ENCODE data around the gene NAA35. TPM values are rescaled to one million over a fixed set of nuclear protein-coding genes. Genes with fewer than 3 reads are reported as not detected.

NAA35 gene
- total and polyA plus RNA-seq, 2 donors (not counting 3 experiments of a cell fraction or from before 2014, with no cell fraction given) = 7.9 to 22.5 TPM

DNA sequence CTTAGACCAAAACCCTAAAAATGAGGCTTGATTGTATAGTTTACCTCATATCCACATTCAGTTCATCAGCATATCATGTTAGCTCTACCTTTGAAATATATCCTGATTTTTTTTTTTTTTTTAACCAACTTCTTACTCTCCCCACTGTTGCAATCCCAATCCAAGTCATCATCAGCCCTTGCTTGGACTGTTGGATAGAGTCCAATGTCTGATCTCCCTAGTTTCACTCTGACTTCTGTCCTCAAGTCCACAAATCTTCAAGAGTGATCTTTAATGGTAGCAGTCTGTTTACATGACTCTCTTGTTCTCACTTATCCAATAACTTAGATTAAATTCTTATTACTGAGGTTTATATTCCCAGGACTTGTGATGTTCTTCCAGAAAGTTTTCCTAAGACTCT is 30.8 kb downstream of the NAA35 start:
- no peaks in the 10 kb centered on the region for H3K27me3 ChIP-seq (ENCODE audit: control insufficient read depth in 2 of 2, insufficient read depth in 2 of 2, low read length in 2 of 2)
- DNase-seq (ENCODE audit: low read depth, low spot score) = no peak
- H3K4me1 ChIP-seq (ENCODE audit: control insufficient read depth, extremely low read depth, insufficient read depth, low read length) = no peaks in the 10 kb centered on the region
- dilution Hi-C loops (cut with MboI; ENCODE audit: extremely low pct_ligation_motif_present, low sequenced_read_pairs) (no loop called here), intact Hi-C loops (cut with micrococcal nuclease) (no loop called here)
- no peak overlapping the region for H3K4me3 ChIP-seq (replicated peaks in 1 of 3; ENCODE audit: insufficient read depth in 1 of 3, low read depth in 1 of 3, low read length in 3 of 3)
- H3K9me1 ChIP-seq (replicated peaks; ENCODE audit: control insufficient read depth, extremely low read depth, insufficient read depth, low read length) = no peaks in the 10 kb centered on the region
- H3K79me2 ChIP-seq (ENCODE audit: control insufficient read depth, insufficient read depth, low read length) = no peaks in the 10 kb centered on the region
- ChIA-PET POLR2A (no interaction called here), CTCF (no interaction called here)
- no peak overlapping the region for H3K27ac ChIP-seq (ENCODE audit: insufficient read depth, low read depth, low read length)
- no peaks in the 10 kb centered on the region for H4K20me1 ChIP-seq (replicated peaks; ENCODE audit: control insufficient read depth, extremely low read depth, insufficient read depth, low read length)
- TF ChIP-seq GATA2 (IDR thresholded peaks at IDR 0.05; ENCODE audit: insufficient read depth, insufficient read length, low read depth, low read length) (no peak), POLR2AphosphoS5 (IDR thresholded peaks at IDR 0.05; ENCODE audit: insufficient read depth, low read depth, low read length) (no peak), JUN (IDR thresholded peaks at IDR 0.05; ENCODE audit: borderline replicate concordance, insufficient read depth, insufficient read length, low read depth) (no peak), FOS (IDR thresholded peaks at IDR 0.05; ENCODE audit: borderline replicate concordance, insufficient read depth, low read length) (no peak), EZH2 (IDR thresholded peaks at IDR 0.05; ENCODE audit: borderline replicate concordance, low read depth, low read length, severe bottlenecking) (no peak), POLR2A (IDR thresholded peaks at IDR 0.05; ENCODE audit: low read depth, low read length) (no peak), MYC (IDR thresholded peaks at IDR 0.05; ENCODE audit: low read depth, low read length) (no peak)
- TF ChIP-seq, protein P1, sequence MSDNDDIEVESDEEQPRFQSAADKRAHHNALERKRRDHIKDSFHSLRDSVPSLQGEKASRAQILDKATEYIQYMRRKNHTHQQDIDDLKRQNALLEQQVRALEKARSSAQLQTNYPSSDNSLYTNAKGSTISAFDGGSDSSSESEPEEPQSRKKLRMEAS (IDR thresholded peaks at IDR 0.05; ENCODE audit: insufficient read depth, insufficient read length) = no peak
- TF ChIP-seq, protein P2, sequence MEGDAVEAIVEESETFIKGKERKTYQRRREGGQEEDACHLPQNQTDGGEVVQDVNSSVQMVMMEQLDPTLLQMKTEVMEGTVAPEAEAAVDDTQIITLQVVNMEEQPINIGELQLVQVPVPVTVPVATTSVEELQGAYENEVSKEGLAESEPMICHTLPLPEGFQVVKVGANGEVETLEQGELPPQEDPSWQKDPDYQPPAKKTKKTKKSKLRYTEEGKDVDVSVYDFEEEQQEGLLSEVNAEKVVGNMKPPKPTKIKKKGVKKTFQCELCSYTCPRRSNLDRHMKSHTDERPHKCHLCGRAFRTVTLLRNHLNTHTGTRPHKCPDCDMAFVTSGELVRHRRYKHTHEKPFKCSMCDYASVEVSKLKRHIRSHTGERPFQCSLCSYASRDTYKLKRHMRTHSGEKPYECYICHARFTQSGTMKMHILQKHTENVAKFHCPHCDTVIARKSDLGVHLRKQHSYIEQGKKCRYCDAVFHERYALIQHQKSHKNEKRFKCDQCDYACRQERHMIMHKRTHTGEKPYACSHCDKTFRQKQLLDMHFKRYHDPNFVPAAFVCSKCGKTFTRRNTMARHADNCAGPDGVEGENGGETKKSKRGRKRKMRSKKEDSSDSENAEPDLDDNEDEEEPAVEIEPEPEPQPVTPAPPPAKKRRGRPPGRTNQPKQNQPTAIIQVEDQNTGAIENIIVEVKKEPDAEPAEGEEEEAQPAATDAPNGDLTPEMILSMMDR (IDR thresholded peaks at IDR 0.05; ENCODE audit: extremely low read depth in 1 of 2, insufficient read depth in 1 of 2, low read depth in 1 of 2, low read length in 2 of 2) = no peak
- BruUV-seq (replicated peaks) = no TSS peak
- no peak overlapping the region for H2AFZ ChIP-seq (ENCODE audit: low read depth, low read length)
- peaks cover 0 to 10% of the 10 kb centered on the region in 2 experiments for H3K36me3 ChIP-seq (ENCODE audit: control insufficient read depth in 2 of 2, extremely low read depth in 1 of 2, insufficient read depth in 2 of 2, low read length in 2 of 2)
- no peak overlapping the region for H3K4me2 ChIP-seq (ENCODE audit: insufficient read depth, low read length)
- no peaks in the 10 kb centered on the region for H3K9me3 ChIP-seq (replicated peaks; ENCODE audit: control insufficient read depth, insufficient read depth, low read length)
- no peak overlapping the region for H3K9ac ChIP-seq (replicated peaks; ENCODE audit: extremely low read depth, insufficient read depth, low read length)
- FAIRE-seq = no peak
